Activated T-helper 2 cell treated with anti-CD3 and anti-CD28 coated beads, Interferon-gamma antibody, Interleukin-2, Interleukin-4, amounts not matched to agents 10 μg/mL and 5 μg/mL and 100 μg/mL, durations not matched to agents 14 hours and 24 hours and 36 hours (primary cell): Measurements from ENCODE around the gene SMIM13. TPM values are rescaled to one million over a fixed set of nuclear protein-coding genes. Genes with fewer than 3 reads are reported as not detected.

Experiments
- DNase-seq: peaks from one replicate; pipeline ENCODE4 v3.0.0; 2021; ENCODE audit warnings: low spot score
- H3K27ac Mint-ChIP-seq: one replicate; pipeline ENCODE4 v1.8.0; 2021; ENCODE audit warnings: mixed read lengths
- H3K27me3 Mint-ChIP-seq: one replicate; pipeline ENCODE4 v1.8.0; 2021; ENCODE audit warnings: low read depth, mixed read lengths
- H3K36me3 Mint-ChIP-seq: one replicate; pipeline ENCODE4 v1.8.0; 2021; ENCODE audit warnings: low read depth, mixed read lengths
- H3K4me1 Mint-ChIP-seq: one replicate; pipeline ENCODE4 v1.8.0; 2021; ENCODE audit warnings: low read depth, mixed read lengths
- H3K4me3 Mint-ChIP-seq: one replicate; pipeline ENCODE4 v1.8.0; 2021; ENCODE audit warnings: low read depth, mild to moderate bottlenecking, moderate library complexity, mixed read lengths
- H3K9me3 Mint-ChIP-seq: one replicate; pipeline ENCODE4 v1.8.0; 2021; ENCODE audit warnings: mixed read lengths
- intact Hi-C: fragments of 100-400 bp; cut with micrococcal nuclease; formaldehyde crosslinking; loops from one replicate; pipeline ENCODE4 v1.15.1; 2023
- total RNA-seq: library from RNA; stranded (reverse); gene quantifications from 2 replicates; pipeline ENCODE4 v1.2.3, GENCODE V29; 2022

The SMIM13 gene
- total RNA-seq, result 12.2 and 12.3 TPM in 2 replicates

GRCh38 chr6:11093626-11094410 is at the start of gene SMIM13:
SMIM13 (plus strand) TSS chr6:11093834; CDS start chr6:11094314, 480 bp downstream.
- peaks cover 22% of the 10 kb centered on the region for H3K4me1 Mint-ChIP-seq
- peak; percentile 92 for DNase-seq
- no peaks in the 10 kb centered on the region for H3K9me3 Mint-ChIP-seq
- H3K4me3 Mint-ChIP-seq, result peak within 1 kb of the TSS; percentile 96
- intact Hi-C loops, result loop anchor here (1.0 to 5.0 kb wide), 7 partner anchors 138 to 444 kb away; partner anchors contain the start of genes C6orf52, MAK, NEDD9 and PAK1IP1
- peak within 1 kb of the TSS; percentile 98 for H3K27ac Mint-ChIP-seq
- H3K36me3 Mint-ChIP-seq, result peaks cover 8% of the 10 kb centered on the region
- H3K27me3 Mint-ChIP-seq, result peaks cover 2% of the 10 kb centered on the region

GRCh38 chr6:11043961-11044711 is 49.5 kb upstream of the SMIM13 start, which contains the start of gene ELOVL2:
ELOVL2 (minus strand) TSS chr6:11044305; CDS start chr6:11044230, 75 bp downstream.
- peak within 1 kb of the TSS; percentile 73 for H3K4me3 Mint-ChIP-seq
- peaks cover 7% of the 10 kb centered on the region for H3K4me1 Mint-ChIP-seq
- H3K27me3 Mint-ChIP-seq, result peaks cover 68% of the 10 kb centered on the region
- no peaks in the 10 kb centered on the region for H3K36me3 Mint-ChIP-seq
- intact Hi-C loops, result loop anchor here (10.0 kb wide), 1 partner anchor 619 kb away; no protein-coding TSS in a partner anchor
- H3K27ac Mint-ChIP-seq, result no peak within 1 kb of the TSS
- DNase-seq, result no peak
- no peaks in the 10 kb centered on the region for H3K9me3 Mint-ChIP-seq

GRCh38 chr6:11044712-11045167 is 48.9 kb upstream of the SMIM13 start:
- Mint-ChIP-seq H3K27me3 (peaks cover 70% of the 10 kb centered on the region), H3K27ac (no peak overlapping the region), H3K4me3 (peak overlapping the region; percentile 73), H3K9me3 (no peaks in the 10 kb centered on the region), H3K4me1 (peaks cover 7% of the 10 kb centered on the region), H3K36me3 (no peaks in the 10 kb centered on the region)
- intact Hi-C loops, result loop anchor here (10.0 kb wide), 1 partner anchor 620 kb away; no protein-coding TSS in a partner anchor
- DNase-seq, result no peak

GRCh38 chr6:11050731-11051130 is 42.9 kb upstream of the SMIM13 start:
- no peak for DNase-seq
- Mint-ChIP-seq H3K27ac (no peak overlapping the region), H3K9me3 (no peaks in the 10 kb centered on the region), H3K36me3 (no peaks in the 10 kb centered on the region), H3K27me3 (peaks cover 37% of the 10 kb centered on the region), H3K4me3 (no peak overlapping the region), H3K4me1 (no peaks in the 10 kb centered on the region)
- intact Hi-C loops, result no loop called here

- peaks cover 17% of the 10 kb centered on the region for H3K27me3 Mint-ChIP-seq
- H3K36me3 Mint-ChIP-seq, result no peaks in the 10 kb centered on the region
- no peak overlapping the region for H3K27ac Mint-ChIP-seq
- no peaks in the 10 kb centered on the region for H3K9me3 Mint-ChIP-seq
- H3K4me3 Mint-ChIP-seq, result no peak overlapping the region
- intact Hi-C loops, result no loop called here
- no peak for DNase-seq
- H3K4me1 Mint-ChIP-seq, result no peaks in the 10 kb centered on the region
These were observed 40.3 kb upstream of the SMIM13 start for GRCh38 chr6:11053307-11053706.

- intact Hi-C loops, result no loop called here
- no peak for DNase-seq
- H3K4me3 Mint-ChIP-seq, result no peak overlapping the region
- peaks cover 10% of the 10 kb centered on the region for H3K27me3 Mint-ChIP-seq
- H3K9me3 Mint-ChIP-seq, result no peaks in the 10 kb centered on the region
- no peaks in the 10 kb centered on the region for H3K4me1 Mint-ChIP-seq
- no peaks in the 10 kb centered on the region for H3K36me3 Mint-ChIP-seq
- no peak overlapping the region for H3K27ac Mint-ChIP-seq
These were observed 38.9 kb upstream of the SMIM13 start for GRCh38 chr6:11054722-11055121.

GRCh38 chr6:11055127-11055627 is 38.5 kb upstream of the SMIM13 start:
- Mint-ChIP-seq H3K4me1 (no peaks in the 10 kb centered on the region), H3K9me3 (no peaks in the 10 kb centered on the region), H3K27ac (no peak overlapping the region), H3K4me3 (no peak overlapping the region), H3K27me3 (peaks cover 9% of the 10 kb centered on the region), H3K36me3 (no peaks in the 10 kb centered on the region)
- DNase-seq, result no peak
- intact Hi-C loops, result no loop called here

- no peak for DNase-seq
- H3K9me3 Mint-ChIP-seq, result no peaks in the 10 kb centered on the region
- no peak overlapping the region for H3K4me3 Mint-ChIP-seq
- no peak overlapping the region for H3K27ac Mint-ChIP-seq
- no peaks in the 10 kb centered on the region for H3K4me1 Mint-ChIP-seq
- intact Hi-C loops, result no loop called here
- H3K36me3 Mint-ChIP-seq, result no peaks in the 10 kb centered on the region
- H3K27me3 Mint-ChIP-seq, result peaks cover 8% of the 10 kb centered on the region
These were observed 36.8 kb upstream of the SMIM13 start for GRCh38 chr6:11056871-11057270.

GRCh38 chr6:11058406-11058805 is 35.2 kb upstream of the SMIM13 start:
- Mint-ChIP-seq H3K4me3 (no peak overlapping the region), H3K4me1 (no peaks in the 10 kb centered on the region), H3K9me3 (no peaks in the 10 kb centered on the region), H3K36me3 (no peaks in the 10 kb centered on the region), H3K27ac (no peak overlapping the region), H3K27me3 (peaks cover 9% of the 10 kb centered on the region)
- no peak for DNase-seq
- intact Hi-C loops, result no loop called here

GRCh38 chr6:11062083-11062482 is 31.6 kb upstream of the SMIM13 start:
- H3K27ac Mint-ChIP-seq, result no peak overlapping the region
- H3K36me3 Mint-ChIP-seq, result no peaks in the 10 kb centered on the region
- H3K4me3 Mint-ChIP-seq, result no peak overlapping the region
- H3K4me1 Mint-ChIP-seq, result no peaks in the 10 kb centered on the region
- peaks cover 10% of the 10 kb centered on the region for H3K27me3 Mint-ChIP-seq
- DNase-seq, result no peak
- no peaks in the 10 kb centered on the region for H3K9me3 Mint-ChIP-seq
- intact Hi-C loops, result no loop called here

- H3K36me3 Mint-ChIP-seq, result no peaks in the 10 kb centered on the region
- DNase-seq, result no peak
- H3K27me3 Mint-ChIP-seq, result peaks cover 10% of the 10 kb centered on the region
- no peak overlapping the region for H3K4me3 Mint-ChIP-seq
- intact Hi-C loops, result no loop called here
- no peak overlapping the region for H3K27ac Mint-ChIP-seq
- no peaks in the 10 kb centered on the region for H3K9me3 Mint-ChIP-seq
- H3K4me1 Mint-ChIP-seq, result no peaks in the 10 kb centered on the region
These were observed 30.9 kb upstream of the SMIM13 start for GRCh38 chr6:11062715-11063114.

- H3K4me3 Mint-ChIP-seq, result no peak overlapping the region
- DNase-seq, result no peak
- H3K4me1 Mint-ChIP-seq, result no peaks in the 10 kb centered on the region
- intact Hi-C loops, result no loop called here
- no peak overlapping the region for H3K27ac Mint-ChIP-seq
- no peaks in the 10 kb centered on the region for H3K9me3 Mint-ChIP-seq
- peaks cover 10% of the 10 kb centered on the region for H3K27me3 Mint-ChIP-seq
- H3K36me3 Mint-ChIP-seq, result no peaks in the 10 kb centered on the region
These were observed 28.8 kb upstream of the SMIM13 start for GRCh38 chr6:11064836-11065235.
